WTC11 (cell line): ENCODE data around the gene GLYAT.
"Not testable (repeated sequence)": the region's sequence is repeated elsewhere in the genome, so short reads cannot be mapped to it uniquely, and the experiment has no call there.

Experiments
- PRDM15 ChIP-seq: sonication (generic); formaldehyde crosslinking; IDR thresholded peaks from 2 replicates; pipeline ENCODE4 v1.8.0; 2022; ENCODE audit warnings: missing genetic modification reagents
- TP53 ChIP-seq: sonication (generic); formaldehyde crosslinking; IDR thresholded peaks from 2 replicates; pipeline ENCODE4 v1.8.1; 2023; ENCODE audit warnings: mild to moderate bottlenecking, missing genetic modification reagents
- ZNF281 ChIP-seq: sonication (generic); formaldehyde crosslinking; IDR thresholded peaks from 2 replicates; pipeline ENCODE4 v1.8.0; 2023; ENCODE audit warnings: mild to moderate bottlenecking, missing genetic modification reagents
- TF ChIP-seq, protein P1 (sequence below): sonication (generic); formaldehyde crosslinking; IDR thresholded peaks from 2 replicates; pipeline ENCODE4 v1.8.1; 2023; ENCODE audit warnings: mild to moderate bottlenecking, missing genetic modification reagents
- TF ChIP-seq, protein P2 (sequence below): fragments of 200-600 bp; IDR thresholded peaks from 2 replicates; pipeline ENCODE4 v1.8.0; 2022; ENCODE audit warnings: antibody characterized with exemption

GRCh38 chr11:58696825-58697224 lies 34.9 kb downstream of the GLYAT start:
- not testable (repeated sequence) for TF ChIP-seq ZNF281 (CRISPR knock-in tag); PRDM15; TP53
- TF ChIP-seq, protein P1, sequence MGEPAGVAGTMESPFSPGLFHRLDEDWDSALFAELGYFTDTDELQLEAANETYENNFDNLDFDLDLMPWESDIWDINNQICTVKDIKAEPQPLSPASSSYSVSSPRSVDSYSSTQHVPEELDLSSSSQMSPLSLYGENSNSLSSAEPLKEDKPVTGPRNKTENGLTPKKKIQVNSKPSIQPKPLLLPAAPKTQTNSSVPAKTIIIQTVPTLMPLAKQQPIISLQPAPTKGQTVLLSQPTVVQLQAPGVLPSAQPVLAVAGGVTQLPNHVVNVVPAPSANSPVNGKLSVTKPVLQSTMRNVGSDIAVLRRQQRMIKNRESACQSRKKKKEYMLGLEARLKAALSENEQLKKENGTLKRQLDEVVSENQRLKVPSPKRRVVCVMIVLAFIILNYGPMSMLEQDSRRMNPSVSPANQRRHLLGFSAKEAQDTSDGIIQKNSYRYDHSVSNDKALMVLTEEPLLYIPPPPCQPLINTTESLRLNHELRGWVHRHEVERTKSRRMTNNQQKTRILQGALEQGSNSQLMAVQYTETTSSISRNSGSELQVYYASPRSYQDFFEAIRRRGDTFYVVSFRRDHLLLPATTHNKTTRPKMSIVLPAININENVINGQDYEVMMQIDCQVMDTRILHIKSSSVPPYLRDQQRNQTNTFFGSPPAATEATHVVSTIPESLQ: not testable (repeated sequence)
- TF ChIP-seq, protein P2, sequence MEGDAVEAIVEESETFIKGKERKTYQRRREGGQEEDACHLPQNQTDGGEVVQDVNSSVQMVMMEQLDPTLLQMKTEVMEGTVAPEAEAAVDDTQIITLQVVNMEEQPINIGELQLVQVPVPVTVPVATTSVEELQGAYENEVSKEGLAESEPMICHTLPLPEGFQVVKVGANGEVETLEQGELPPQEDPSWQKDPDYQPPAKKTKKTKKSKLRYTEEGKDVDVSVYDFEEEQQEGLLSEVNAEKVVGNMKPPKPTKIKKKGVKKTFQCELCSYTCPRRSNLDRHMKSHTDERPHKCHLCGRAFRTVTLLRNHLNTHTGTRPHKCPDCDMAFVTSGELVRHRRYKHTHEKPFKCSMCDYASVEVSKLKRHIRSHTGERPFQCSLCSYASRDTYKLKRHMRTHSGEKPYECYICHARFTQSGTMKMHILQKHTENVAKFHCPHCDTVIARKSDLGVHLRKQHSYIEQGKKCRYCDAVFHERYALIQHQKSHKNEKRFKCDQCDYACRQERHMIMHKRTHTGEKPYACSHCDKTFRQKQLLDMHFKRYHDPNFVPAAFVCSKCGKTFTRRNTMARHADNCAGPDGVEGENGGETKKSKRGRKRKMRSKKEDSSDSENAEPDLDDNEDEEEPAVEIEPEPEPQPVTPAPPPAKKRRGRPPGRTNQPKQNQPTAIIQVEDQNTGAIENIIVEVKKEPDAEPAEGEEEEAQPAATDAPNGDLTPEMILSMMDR: not testable (repeated sequence)
